ENCODE results near the gene GPATCH2. TPM values are rescaled to one million over a fixed set of nuclear protein-coding genes. Genes with fewer than 3 reads are reported as not detected.
"Not testable (repeated sequence)": the region's sequence is repeated elsewhere in the genome, so short reads cannot be mapped to it uniquely, and the experiment has no call there.

GPATCH2 gene
- total RNA-seq, 1 donor from 2014 or later = 7.1 TPM

DNA sequence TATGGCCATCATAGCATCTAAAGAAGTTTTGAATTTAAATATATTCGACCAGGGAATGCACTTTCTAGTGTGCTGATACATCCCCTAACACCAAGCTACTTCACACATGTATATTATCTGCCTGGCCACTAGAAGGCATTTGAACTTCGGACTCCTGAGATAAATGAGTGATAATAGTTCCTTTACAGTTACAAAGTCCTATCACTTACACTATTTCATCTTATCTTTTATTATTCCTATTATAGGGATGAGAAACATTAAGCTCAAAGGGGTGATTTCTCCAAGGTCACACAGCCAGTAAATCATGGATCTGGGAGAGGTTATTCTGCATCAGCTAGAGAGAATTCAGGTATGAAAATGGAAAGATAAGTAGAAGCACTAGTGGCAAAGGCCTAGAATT lies 40.3 kb downstream of the GPATCH2 start:
- intact Hi-C loops (cut with DNase I) = no loop called here
- ATAC-seq (ENCODE audit: poor library complexity) (no peak), DNase-seq (no peak)

GRCh38 chr1:217586586-217586985 lies 44.3 kb downstream of the GPATCH2 start:
- intact Hi-C loops (cut with DNase I) = no loop called here
- DNase-seq = no peak
- ATAC-seq (ENCODE audit: poor library complexity) = no peak

GRCh38 chr1:217585577-217585976 lies 45.3 kb downstream of the GPATCH2 start:
- intact Hi-C loops (cut with DNase I) = no loop called here
- DNase-seq (no peak), ATAC-seq (ENCODE audit: poor library complexity) (no peak)

DNA sequence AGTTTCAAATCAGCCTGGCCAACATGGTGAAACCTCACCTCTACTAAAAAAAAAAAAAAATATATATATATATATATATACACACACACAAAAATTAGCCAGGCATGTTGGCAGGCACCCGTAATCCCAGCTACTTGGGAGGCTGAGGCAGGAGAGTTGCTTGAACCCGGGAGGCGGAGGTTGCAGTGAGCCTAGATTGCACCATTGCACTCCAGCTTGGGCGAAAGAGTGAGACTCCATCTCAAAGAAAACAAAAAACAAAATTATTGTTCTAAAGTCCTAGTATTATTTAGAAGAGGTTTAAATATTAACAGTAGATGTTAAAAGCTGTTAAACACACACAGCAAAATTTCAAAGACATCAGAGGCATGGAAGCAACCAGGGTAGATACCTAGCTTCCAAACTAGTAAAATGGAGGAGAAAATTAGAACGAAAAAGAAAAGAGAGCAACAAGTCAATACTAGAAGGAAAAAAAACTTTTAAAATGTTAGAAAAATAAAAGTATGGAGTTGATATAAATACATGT lies 46.5 kb downstream of the GPATCH2 start:
- ATAC-seq (ENCODE audit: poor library complexity); DNase-seq; intact Hi-C loops (cut with DNase I): not testable (repeated sequence)

DNA sequence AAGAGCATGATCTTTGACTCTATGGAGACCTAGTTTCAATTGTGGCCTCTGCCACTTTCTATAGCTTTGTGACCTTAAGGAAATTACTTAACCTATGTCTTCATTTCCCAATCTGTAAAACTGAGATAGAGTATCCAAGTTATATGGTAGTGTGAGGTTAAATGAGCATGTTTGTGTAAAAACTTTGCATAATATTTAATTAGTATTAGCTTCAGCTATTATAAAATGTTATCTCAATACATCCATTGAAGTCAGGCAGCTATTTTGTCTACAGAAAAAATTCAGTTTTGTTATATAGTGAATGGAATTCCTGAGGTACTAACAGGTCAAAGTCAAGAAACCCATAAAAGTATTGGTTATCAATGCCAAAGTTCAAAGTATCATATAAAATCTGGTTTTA lies 53.6 kb downstream of the GPATCH2 start:
- intact Hi-C loops (cut with DNase I) = no loop called here
- ATAC-seq (ENCODE audit: poor library complexity) (no peak), DNase-seq (no peak)

GRCh38 chr1:217574265-217574949 lies 56.5 kb downstream of the GPATCH2 start:
- DNase-seq (no peak), ATAC-seq (ENCODE audit: poor library complexity) (no peak)
- intact Hi-C loops (cut with DNase I) = no loop called here

DNA sequence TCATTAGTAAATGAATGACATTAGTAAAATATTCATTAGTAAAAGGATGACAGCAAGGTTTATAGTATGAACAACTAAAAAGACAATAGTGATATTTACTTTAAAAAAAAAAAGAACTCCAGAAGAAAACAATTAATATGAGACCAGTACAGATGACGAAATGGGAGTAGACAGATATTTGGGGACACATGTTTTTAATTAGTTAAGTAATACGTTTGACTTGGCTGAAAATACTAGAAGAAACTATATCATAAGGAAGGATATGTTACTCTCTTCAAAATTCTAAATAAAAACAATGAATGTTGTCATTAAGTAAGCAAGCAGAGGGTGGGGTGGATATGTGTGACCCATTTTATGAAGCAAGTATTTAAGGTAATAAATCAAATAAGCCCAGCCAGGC lies 61.9 kb downstream of the GPATCH2 start:
- intact Hi-C loops (cut with DNase I) = no loop called here
- DNase-seq (no peak), ATAC-seq (ENCODE audit: poor library complexity) (no peak)

DNA sequence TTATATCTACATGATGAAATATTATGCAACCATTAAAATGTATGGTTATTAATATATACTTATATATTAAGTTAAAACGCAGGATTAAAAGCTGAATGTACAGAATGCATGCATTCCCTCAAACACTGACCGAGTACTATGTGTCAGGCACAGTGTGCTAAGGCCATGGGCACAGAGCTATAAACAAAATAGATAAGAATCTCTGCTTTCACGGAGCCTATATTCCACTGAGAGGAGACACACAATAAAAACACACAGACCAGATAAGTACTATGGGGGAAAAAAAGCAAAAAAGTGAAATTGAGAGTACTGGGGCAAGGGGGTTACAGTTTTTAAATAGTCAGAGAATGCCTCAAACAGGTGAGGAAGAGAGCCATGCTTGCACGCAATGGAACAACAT lies 62.7 kb downstream of the GPATCH2 start:
- intact Hi-C loops (cut with DNase I) = no loop called here
- no peak for DNase-seq
- ATAC-seq (ENCODE audit: poor library complexity) = no peak

- intact Hi-C loops (cut with DNase I) = no loop called here
- no peak for ATAC-seq (ENCODE audit: poor library complexity)
- no peak for DNase-seq
Observed at GRCh38 chr1:217564833-217565232, 66.1 kb downstream of the GPATCH2 start.

DNA sequence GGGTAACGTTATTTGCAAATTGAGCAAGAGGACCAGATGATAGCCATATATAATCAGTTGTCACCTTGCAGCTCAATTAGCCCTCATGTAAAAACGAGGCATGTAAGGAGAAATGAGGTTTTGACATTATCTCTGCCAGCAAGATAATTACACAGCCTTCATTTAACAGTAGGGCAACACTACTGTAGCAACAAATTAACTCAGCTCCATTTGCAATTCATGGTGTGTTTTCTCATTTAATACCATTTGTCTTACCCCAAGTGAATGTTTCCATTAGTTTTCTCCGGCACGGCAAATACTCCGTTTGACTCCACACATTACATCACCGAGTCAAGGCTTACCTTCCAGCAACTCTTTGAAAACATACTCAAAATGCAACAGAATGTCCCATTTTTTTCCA lies 66.7 kb downstream of the GPATCH2 start:
- no peak for ATAC-seq (ENCODE audit: poor library complexity)
- intact Hi-C loops (cut with DNase I) = no loop called here
- no peak for DNase-seq

DNA sequence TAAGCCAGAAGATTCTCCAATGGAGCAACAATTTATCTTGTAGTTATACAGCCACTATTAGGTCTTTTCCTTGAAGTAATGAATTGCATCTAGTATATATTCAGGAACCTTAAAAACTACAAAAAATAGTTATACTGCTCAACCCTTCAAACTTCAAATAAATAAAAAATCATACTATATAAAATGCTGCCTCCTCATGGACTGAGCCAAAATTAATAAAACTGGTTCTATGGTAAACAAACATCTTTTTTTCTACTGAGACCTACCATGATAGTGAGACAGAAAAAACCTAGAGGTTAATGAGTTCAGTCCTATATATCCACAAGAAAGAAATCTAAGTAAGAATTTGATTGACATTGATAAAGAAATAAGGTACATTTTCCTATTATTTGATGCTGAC lies 67.7 kb downstream of the GPATCH2 start:
- DNase-seq = no peak
- intact Hi-C loops (cut with DNase I) = no loop called here
- no peak for ATAC-seq (ENCODE audit: poor library complexity)

DNA sequence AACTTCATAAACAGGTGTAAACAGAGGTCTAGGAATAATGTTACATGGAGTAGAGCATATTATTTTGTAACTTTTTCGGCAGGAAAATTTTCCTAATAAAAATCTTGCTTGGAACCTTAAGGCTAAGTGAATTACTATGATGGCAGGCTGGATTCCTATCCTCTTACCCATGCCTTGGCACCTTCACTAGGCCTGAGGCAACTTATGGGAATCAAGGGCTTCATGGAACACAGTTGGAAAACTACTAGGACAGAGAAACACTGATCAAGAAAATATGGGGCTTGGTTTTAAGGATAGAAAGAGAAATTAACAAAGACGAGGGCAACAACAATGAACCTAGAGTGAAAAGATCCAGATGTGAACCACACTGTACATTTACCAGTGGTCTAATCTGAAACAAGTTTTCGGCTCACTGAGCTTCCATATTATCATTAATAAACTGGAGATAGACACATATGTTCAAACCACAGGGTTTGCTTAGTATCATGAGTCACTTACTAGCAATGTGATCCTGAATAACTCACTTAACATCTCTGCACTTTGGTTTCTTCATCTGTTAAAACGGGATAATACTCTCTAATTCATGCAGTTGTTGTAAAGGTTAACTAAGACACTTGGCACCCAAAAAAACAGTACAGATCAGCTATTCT lies 68.5 kb downstream of the GPATCH2 start:
- ATAC-seq (ENCODE audit: poor library complexity) (no peak), DNase-seq (no peak)
- intact Hi-C loops (cut with DNase I) = no loop called here

DNA sequence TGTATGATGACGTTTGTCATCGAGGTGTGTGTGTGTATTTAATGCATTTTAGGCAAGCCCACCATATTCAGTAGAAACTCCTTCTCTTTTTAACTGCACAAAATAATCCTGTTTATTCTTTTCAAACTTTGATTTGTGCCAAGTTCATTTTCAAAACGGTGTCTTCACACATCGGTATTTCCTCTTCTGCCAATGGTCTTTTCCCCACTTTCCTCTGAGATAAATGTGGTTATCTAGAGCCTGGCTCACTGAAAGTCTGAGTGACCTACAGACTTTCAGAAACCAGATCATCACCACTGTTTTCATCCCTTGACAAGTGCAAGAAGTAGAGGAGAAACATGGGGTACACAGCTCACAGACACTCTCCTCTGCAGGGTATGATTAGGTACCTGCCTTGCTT lies 69.4 kb downstream of the GPATCH2 start:
- intact Hi-C loops (cut with DNase I) = no loop called here
- DNase-seq (no peak), ATAC-seq (ENCODE audit: poor library complexity) (no peak)

DNA sequence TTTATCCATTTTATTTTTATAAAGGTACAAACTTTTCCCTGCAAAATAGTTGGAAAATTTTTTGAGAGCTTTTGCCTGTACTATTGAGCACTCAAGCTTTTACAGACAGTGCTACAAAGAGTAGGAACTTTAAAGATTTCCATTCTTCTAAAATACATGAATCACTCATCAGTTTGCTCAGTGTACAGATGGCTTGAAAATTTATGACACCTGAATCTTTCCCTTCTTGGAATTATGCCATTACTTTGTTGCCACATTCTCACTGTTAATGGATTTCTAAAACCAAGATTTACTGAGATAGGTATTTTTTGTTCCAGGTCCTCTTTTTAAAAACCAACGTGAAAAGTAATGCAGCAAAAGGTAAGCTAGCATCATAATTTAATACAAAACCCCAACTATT lies 76.0 kb downstream of the GPATCH2 start:
- ATAC-seq (ENCODE audit: poor library complexity) (no peak), DNase-seq (no peak)
- intact Hi-C loops (cut with DNase I) = no loop called here

- DNase-seq (no peak), ATAC-seq (ENCODE audit: poor library complexity) (no peak)
- intact Hi-C loops (cut with DNase I) = no loop called here
Observed at GRCh38 chr1:217553949-217554509, 76.9 kb downstream of the GPATCH2 start.

DNA sequence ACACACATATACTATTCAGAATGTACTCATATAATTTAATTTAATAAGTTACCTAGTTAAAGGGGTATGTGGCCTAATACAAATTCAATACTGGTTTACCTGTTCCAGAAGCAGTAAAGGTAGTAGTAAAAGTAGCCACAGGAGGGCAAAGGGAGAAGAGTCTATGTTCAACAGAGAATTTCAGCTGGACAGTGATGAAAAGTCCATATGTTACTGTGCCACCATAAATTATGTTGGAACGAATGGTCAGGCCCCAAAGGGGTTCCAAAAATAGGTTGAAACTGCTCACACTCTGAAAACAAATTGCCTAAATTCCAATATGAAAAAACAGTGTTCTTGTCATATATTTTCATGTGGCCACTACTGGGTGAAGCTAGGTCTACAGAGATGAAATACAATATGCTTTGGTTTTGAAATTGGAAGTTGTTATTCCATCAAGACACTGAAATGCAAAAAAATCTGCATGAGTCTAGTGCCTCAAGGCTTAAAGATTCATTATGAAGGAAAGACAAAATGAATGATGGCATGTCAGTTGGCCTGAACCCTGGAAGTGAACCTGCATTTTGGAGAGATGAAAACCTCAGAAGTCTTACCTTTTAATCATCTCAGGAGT lies 78.4 kb downstream of the GPATCH2 start:
- ATAC-seq (ENCODE audit: poor library complexity) (no peak), DNase-seq (no peak)
- intact Hi-C loops (cut with DNase I) = no loop called here

DNA sequence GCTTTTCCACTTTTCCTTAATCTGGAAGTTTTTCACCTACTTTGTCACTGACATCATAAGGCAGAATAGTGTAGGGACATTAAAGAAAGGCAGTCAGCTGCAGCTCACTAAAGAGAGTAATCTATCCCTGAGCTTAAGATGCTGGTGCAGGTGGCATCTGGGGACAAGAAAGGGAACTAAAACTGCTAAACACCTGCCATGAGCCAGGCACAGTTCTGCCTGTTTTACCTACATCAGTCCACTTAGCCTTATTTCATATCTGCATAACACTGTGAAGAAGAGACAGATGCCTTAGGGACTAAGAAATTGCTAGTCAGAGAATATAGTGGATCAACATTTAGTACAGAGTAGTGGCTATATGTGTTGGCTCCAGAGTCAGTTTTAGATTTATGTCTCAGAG lies 88.1 kb downstream of the GPATCH2 start:
- DNase-seq (no peak), ATAC-seq (ENCODE audit: poor library complexity) (no peak)
- intact Hi-C loops (cut with DNase I) = no loop called here

- peak; percentile 60 for DNase-seq
- ATAC-seq (ENCODE audit: poor library complexity) = peak; percentile 73
- intact Hi-C loops (cut with DNase I) = no loop called here
Observed at GRCh38 chr1:217542136-217542777, 88.6 kb downstream of the GPATCH2 start.

GRCh38 chr1:217540321-217540720 lies 90.6 kb downstream of the GPATCH2 start:
- intact Hi-C loops (cut with DNase I) = no loop called here
- DNase-seq = no peak
- no peak for ATAC-seq (ENCODE audit: poor library complexity)
